Right cardiac atrium (tissue), 5 donors: ENCODE data around the gene VAV3. TPM values are rescaled to one million over a fixed set of nuclear protein-coding genes. Genes with fewer than 3 reads are reported as not detected.

Experiments used
- ATAC-seq, 2 donors: fragments of 200-7000 bp; cut with Tn5 transposase; one replicate each; pipeline versions ENCODE4 v1.8.0 to v1.9.1; 2020; ENCODE audit warnings: moderate library complexity in 2 of 2, mild to moderate bottlenecking in 1 of 2
- DNase-seq, 3 donors: peaks; one replicate each; pipeline ENCODE4 v3.0.0-alpha.2; 2020
- H3K27ac ChIP-seq: one replicate; pipeline ENCODE4 v1.5.1; 2013; ENCODE audit warnings: mild to moderate bottlenecking, low read length, control low read depth, moderate library complexity
- H3K27me3 ChIP-seq: one replicate; pipeline ENCODE4 v1.6.1; 2013; ENCODE audit not compliant: control insufficient read depth, insufficient read depth
- H3K4me1 ChIP-seq: one replicate; pipeline ENCODE4 v1.6.1; 2013; ENCODE audit warnings: low read length; ENCODE audit not compliant: control insufficient read depth, insufficient read depth
- H3K4me3 ChIP-seq: one replicate; pipeline ENCODE4 v1.5.1; 2013; ENCODE audit warnings: low read length, control low read depth
- H3K9me3 ChIP-seq: one replicate; pipeline ENCODE4 v1.6.1; 2013; ENCODE audit warnings: low read length; ENCODE audit not compliant: control insufficient read depth
- WGBS: extraction: QIAGEN DNeasy Blood & Tissue Kit; methylation state at CpG from one replicate; pipeline ENCODE4 v1.1.7; 2013; 5-methylcytosine and 5-hydroxymethylcytosine counted together
- intact Hi-C, 4 donors: fragments of 100-400 bp; cut with DNase I; formaldehyde crosslinking; loops; one replicate each; pipeline versions ENCODE4 v1.11.0 to v1.14.0; 2022 to 2023
- polyA plus RNA-seq: library from polyadenylated mRNA; stranded (reverse); fragments of 200-250 nt; gene quantifications from one replicate; pipeline ENCODE4 v1.2.3, GENCODE V29; 2013
- total RNA-seq, 4 donors: library from RNA; stranded (reverse); fragmentation: NEBNext Ultra II Directional; extraction: Animal tissue kit (Norgen Biotek cat#: 25700); gene quantifications; one replicate each; pipeline ENCODE4 v1.2.1, GENCODE V29; 2021
- donor health status: healthy with polysubstance abuse.
- donor health status: DM: no; HTN: yes; CAD: no.
- donor health status: DM: no; HTN: no; CAD: no.
- donor health status: DM: no; HTN: yes; CAD: no; lungs with severe emphysema.
- donor health status: DM: yes; HTN: yes; CAD: no.

Gene VAV3
- total and polyA plus RNA-seq, 5 donors: 0.79 to 4.0 (median 2.7) TPM

DNA sequence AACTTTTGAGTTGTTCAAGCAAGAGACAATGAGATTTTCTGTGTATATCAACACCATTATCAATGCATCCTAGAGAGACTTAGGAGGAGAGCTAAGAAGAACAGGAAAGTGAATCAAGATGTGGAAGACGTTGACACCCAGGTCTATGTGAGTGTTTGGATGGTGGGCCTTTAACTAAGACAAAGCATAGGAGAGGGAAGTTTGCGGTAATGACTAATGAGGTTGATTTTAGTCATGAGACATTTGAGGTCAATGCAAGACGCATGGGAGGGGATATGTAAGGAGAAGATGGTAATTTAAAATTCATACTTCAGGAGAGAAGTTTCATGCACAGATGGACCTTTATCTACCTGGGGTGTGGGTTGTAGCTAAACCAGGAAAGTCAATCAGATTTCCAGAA lies 269.6 kb downstream of the VAV3 start:
- intact Hi-C loops: no loop called here
- Histone ChIP-seq H3K9me3 (no peaks in the 10 kb centered on the region), H3K4me3 (no peak overlapping the region), H3K27me3 (no peaks in the 10 kb centered on the region), H3K4me1 (no peaks in the 10 kb centered on the region), H3K27ac (no peak overlapping the region)
- ATAC-seq (no peak), DNase-seq (no peak)
- 92% methylated on average over 3 of the region's 3 CpGs for WGBS

DNA sequence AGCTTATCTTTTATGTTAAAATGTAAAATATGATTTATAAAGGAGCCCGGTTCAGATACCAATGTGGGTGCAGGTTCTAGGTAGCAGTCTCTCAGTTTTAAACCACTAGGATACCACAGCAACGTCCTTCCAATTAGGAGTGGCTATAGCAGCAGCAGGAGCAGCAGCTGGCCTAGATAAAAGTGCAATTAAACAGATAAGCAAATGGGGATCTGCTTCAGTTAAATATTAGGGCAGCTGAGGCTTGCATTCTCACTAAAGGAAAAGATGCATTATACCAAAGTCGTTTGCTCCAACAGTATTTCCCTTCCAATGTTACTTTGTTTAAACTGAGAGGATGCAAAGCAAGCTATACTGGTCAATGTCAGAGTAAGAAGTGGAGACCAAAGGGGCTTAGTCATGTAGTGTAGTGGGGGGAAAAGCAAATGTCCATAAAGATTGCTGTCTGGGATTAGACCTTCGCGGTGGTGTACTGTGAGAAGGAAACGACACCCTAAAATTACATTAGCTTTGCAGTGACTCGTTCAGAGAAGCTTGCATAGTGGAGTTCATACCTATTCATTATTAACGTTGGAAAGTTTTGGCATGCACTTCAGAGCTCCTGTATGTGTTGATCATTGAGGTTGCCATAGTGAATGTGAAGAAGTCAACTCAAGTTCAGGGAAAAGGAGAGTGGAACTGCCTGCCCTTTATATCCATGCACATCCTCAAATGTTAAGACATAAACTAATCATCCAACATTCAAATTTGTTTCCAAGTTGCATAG lies 272.2 kb downstream of the VAV3 start:
- DNase-seq: no peak
- H3K9me3 ChIP-seq: no peaks in the 10 kb centered on the region
- intact Hi-C loops: no loop called here
- no peak overlapping the region for H3K27ac ChIP-seq
- no peak overlapping the region for H3K4me3 ChIP-seq
- no peaks in the 10 kb centered on the region for H3K4me1 ChIP-seq
- 69% methylated on average over 8 of the region's 8 CpGs for WGBS
- H3K27me3 ChIP-seq: no peaks in the 10 kb centered on the region
- no peak for ATAC-seq

DNA sequence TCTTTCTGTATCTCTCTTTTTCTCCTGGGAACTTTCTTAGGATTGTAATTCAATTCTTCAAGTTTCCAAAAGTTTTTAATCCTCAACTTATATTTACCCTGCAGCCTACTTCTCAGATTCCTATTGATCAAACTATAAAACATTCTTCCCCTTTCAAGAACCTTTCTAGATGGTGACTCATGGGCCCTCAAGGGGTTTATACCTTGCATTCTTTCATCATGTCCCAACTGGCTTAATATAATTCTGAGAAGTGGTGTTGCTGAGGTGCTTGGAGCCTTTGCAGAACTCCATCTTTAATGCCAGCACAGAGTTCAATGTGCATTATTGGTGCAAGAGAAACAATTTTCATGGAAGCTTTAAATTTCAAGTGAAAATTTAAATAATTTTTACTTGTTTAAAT lies 273.4 kb downstream of the VAV3 start:
- intact Hi-C loops: no loop called here
- ATAC-seq: no peak
- no peak overlapping the region for H3K27ac ChIP-seq
- no peaks in the 10 kb centered on the region for H3K9me3 ChIP-seq
- H3K27me3 ChIP-seq: no peaks in the 10 kb centered on the region
- no peaks in the 10 kb centered on the region for H3K4me1 ChIP-seq
- DNase-seq: no peak
- H3K4me3 ChIP-seq: no peak overlapping the region

DNA sequence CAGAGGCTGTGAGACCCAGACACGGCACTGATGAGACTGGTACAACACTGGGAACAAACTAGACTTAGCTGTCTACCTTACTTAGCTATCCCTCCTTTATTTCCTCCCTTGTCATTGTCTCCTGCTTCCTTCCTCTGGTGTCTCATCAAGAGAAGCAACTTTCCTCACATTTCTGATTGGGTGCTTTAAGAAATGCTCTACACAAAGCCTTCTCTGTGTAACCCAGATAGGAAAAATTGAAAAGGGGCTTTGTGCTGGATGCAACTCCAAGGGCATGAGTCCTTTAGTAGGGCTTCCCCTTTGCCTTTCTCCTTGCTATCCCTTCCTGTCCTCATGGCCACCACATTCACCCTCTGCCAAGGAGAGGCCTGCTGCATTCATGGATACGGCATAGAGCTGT lies 274.5 kb downstream of the VAV3 start:
- intact Hi-C loops: no loop called here
- no peaks in the 10 kb centered on the region for H3K4me1 ChIP-seq
- WGBS: 82% methylated on average over 2 of the region's 2 CpGs

DNA sequence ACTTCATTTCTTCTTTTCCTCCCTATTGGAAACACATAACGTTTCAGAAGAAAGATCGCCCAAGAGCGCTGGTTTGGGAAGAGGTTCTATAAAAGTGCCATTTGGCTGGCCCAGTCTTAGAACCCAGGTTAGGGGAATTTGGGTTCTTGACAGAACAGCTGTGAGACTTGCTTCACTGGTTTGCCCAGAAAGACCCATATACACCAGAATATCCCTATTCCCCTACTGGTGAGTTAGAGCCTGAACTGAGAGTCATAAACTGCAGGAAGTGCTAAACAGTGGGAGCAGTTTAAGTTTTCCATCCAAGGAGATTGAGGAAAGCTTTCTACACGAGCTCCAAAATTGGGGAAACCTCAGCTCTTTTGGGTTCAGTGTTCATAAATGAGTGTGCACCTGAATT lies 275.2 kb downstream of the VAV3 start:
- Histone ChIP-seq H3K9me3 (no peaks in the 10 kb centered on the region), H3K4me1 (no peaks in the 10 kb centered on the region), H3K27ac (no peak overlapping the region), H3K4me3 (no peak overlapping the region), H3K27me3 (no peaks in the 10 kb centered on the region)
- 87% methylated on average over 4 of the region's 4 CpGs for WGBS
- ATAC-seq: no peak
- intact Hi-C loops: no loop called here
- DNase-seq: no peak

More for the DNA sequence above, 274.5 kb downstream of the VAV3 start:
- no peak overlapping the region for H3K27ac ChIP-seq
- ATAC-seq (no peak), DNase-seq (no peak)
- no peak overlapping the region for H3K4me3 ChIP-seq
- H3K27me3 ChIP-seq: no peaks in the 10 kb centered on the region
- no peaks in the 10 kb centered on the region for H3K9me3 ChIP-seq

DNA sequence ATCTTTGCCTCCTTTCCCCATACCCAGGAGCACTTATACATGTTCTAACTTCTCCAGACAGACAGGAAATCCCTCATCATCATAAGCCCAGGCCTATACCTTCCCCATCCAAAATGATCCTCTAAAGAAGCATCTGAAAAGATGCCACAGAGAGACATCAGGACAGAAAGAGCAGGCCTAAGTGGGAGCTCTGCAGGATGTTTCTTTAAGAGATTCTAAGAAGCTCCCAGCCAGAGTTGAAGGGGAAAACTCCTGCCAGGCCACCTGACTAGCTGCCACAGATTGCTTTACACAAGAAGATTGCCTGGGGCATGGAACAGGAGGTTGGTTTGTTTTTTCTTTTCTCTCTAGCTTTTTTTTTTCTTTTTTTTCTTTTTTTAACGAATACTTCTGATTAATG lies 275.8 kb downstream of the VAV3 start:
- no peaks in the 10 kb centered on the region for H3K27me3 ChIP-seq
- no peaks in the 10 kb centered on the region for H3K9me3 ChIP-seq
- no peak overlapping the region for H3K4me3 ChIP-seq
- H3K4me1 ChIP-seq: no peaks in the 10 kb centered on the region
- ATAC-seq: no peak
- WGBS: 80% methylated on average over 1 of the region's 1 CpG
- H3K27ac ChIP-seq: no peak overlapping the region
- intact Hi-C loops: no loop called here
- DNase-seq: no peak

DNA sequence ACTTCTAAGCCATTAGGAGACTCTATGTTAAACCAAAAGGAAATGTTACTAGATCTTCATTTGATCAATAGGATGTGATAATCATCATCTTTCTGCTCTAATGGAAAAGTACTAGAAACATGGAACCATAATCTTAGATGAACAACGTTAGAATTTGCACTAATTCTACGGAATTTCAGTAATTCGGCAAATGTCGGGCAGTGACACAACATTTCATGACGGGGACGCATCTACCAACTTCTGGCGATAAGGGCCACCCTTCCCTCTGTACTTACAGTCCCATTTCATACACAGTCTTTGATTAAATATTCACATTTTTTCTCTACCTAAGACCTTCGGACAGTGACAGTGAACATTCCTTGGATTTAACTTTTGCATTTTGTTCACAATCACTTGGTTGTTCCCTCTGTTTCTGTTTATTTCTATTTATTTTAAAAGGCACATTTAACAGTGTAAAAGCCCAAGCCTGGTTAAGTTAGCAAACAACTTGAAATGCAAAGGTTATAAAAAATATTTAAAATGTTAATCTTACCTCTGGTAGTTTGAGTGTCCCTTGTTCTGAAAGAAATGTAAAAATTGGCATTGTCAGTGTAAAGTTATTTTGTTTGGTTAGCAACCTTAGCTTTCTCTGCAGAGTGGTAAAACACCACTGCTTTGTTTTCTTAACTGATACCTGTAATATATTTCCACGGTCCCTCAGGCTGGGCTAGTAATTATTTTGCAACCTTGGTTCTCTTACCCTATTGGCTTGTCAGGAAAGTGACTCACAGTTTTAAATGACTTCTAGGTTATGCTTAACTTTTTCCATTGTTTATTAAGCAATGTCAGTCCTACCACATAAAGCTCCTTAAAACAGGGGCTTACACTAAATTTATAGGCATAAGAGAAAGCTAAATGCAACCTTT lies 276.9 kb downstream of the VAV3 start:
- DNase-seq (no peak), ATAC-seq (no peak)
- WGBS: 91% methylated on average over 9 of the region's 9 CpGs
- no peak overlapping the region for H3K27ac ChIP-seq
- intact Hi-C loops: no loop called here
- no peaks in the 10 kb centered on the region for H3K9me3 ChIP-seq
- no peak overlapping the region for H3K4me3 ChIP-seq
- H3K27me3 ChIP-seq: no peaks in the 10 kb centered on the region
- H3K4me1 ChIP-seq: no peaks in the 10 kb centered on the region

DNA sequence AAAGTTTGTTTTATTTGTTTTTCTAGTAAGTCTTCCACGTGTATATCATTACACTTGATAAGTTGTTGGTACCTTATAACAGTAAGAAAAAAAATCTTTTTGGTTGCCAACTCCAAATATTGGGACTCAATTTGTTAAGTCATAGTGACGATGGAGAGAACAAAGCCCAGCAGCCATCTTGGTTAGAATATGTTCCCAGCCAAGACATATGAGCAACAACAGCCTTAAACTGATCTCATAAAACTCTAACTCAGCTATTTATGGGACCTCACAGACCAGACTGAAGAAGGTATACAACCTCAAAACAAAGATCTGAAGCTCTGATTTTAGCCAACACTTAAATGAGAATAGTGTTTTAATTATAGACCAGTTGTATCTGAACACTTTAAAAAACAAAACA lies 281.3 kb downstream of the VAV3 start:
- Histone ChIP-seq H3K4me3 (no peak overlapping the region), H3K27ac (no peak overlapping the region), H3K27me3 (no peaks in the 10 kb centered on the region), H3K4me1 (no peaks in the 10 kb centered on the region), H3K9me3 (no peaks in the 10 kb centered on the region)
- intact Hi-C loops: no loop called here
- ATAC-seq (no peak), DNase-seq (no peak)
- 88% methylated on average over 2 of the region's 2 CpGs for WGBS

DNA sequence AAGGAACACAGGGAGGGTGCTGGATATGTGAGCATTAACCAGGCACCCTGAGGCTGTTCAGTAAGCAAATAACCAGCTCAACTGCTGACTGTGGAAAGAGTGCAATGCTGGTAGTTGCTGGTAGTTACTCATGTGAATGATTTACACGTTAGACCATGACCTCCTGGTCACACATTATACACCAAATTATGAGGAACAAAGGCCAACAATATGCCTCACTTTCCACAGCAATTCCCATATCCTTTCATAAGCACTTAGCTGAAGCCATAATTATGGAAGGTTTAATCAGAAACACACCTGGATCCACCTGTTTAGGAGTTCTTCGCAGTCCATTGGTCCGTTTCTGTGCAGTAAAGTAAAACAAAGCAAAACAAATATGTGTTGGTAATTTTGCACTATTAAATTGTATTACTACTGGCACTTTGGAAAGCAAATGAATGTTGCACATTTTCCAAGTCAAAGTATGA lies 281.8 kb downstream of the VAV3 start:
- ATAC-seq (no peak), DNase-seq (no peak)
- no peaks in the 10 kb centered on the region for H3K4me1 ChIP-seq
- WGBS: 89% methylated on average over 3 of the region's 3 CpGs
- intact Hi-C loops: no loop called here
- no peak overlapping the region for H3K27ac ChIP-seq
- H3K4me3 ChIP-seq: no peak overlapping the region
- H3K9me3 ChIP-seq: no peaks in the 10 kb centered on the region
- no peaks in the 10 kb centered on the region for H3K27me3 ChIP-seq

DNA sequence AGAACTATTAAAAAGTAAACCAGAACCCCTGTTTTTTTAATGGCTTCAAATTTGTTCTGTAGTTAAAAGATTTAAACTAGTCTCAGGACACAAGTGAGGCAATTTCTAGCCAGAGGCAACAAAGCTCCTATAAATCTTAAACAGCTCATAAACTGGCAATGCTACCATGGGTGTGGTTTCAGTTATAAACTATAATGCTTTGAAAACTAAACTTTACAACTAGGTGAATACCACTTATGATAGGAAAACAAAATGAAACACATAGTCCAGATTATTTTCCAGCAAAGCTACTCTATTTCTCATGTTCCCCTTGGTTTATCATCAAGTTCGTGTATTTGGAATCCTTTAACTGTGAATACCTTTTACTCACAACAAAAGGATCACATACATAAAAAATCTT lies 282.5 kb downstream of the VAV3 start:
- Histone ChIP-seq H3K9me3 (no peaks in the 10 kb centered on the region), H3K4me1 (no peaks in the 10 kb centered on the region), H3K27ac (no peak overlapping the region), H3K27me3 (no peaks in the 10 kb centered on the region), H3K4me3 (no peak overlapping the region)
- intact Hi-C loops: no loop called here
- no peak for ATAC-seq
- DNase-seq: no peak
- 71% methylated on average over 1 of the region's 1 CpG for WGBS

DNA sequence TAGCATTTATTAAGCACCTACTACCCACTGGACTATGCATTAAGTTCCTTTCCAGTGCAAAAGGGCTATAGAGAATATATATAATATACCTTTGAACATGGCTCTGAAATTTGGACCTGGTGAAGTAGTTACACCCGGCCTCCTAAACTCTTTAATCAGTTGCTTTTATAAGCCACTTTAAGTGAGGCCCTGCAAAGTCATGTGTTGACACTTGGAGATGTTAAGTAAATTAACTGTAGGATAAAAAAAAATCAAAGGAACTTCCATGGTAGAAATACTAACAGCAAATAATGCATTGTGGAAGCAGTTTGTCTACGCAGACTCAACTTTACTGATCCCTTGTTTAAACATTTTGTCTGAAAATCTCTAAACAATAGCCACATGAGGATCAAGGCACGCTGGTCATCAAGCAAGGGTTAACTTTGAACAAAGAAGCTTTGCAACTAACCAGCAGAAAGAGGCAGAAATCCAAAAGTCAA lies 283.9 kb downstream of the VAV3 start:
- 83% methylated on average over 3 of the region's 3 CpGs for WGBS
- no peak overlapping the region for H3K4me3 ChIP-seq
- H3K27ac ChIP-seq: no peak overlapping the region
- intact Hi-C loops: no loop called here
- no peak for DNase-seq
- H3K4me1 ChIP-seq: no peaks in the 10 kb centered on the region
- no peaks in the 10 kb centered on the region for H3K9me3 ChIP-seq
- no peaks in the 10 kb centered on the region for H3K27me3 ChIP-seq
- ATAC-seq: no peak
